Calu3 (cell line): ENCODE measurements around the gene CD52. TPM values are rescaled to one million over a fixed set of nuclear protein-coding genes. Genes with fewer than 3 reads are reported as not detected.

Experiments used
- BruUV-seq: library from RNA; stranded (reverse); fragments of 400-500 nt; replicated peaks from 2 replicates; lab custom pipeline; 2021; lab: Mats Ljungman, UMichigan
- CTCF ChIA-PET: fragments of 300-600 bp; sonication (Branson Sonifier 250); formaldehyde crosslinking; loops from one replicate; lab custom pipeline; 2022; ENCODE audit warnings: antibody characterized with exemption; lab: Charles Lee
- DNase-seq: peaks from one replicate; pipeline ENCODE4 v3.0.0; 2022
- H3K27ac Mint-ChIP-seq: one replicate; pipeline ENCODE4 v1.8.0; 2022; ENCODE audit warnings: mixed read lengths; ENCODE audit not compliant: unreplicated experiment
- H3K27me3 Mint-ChIP-seq: one replicate; pipeline ENCODE4 v1.8.0; 2022; ENCODE audit warnings: mixed read lengths; ENCODE audit not compliant: unreplicated experiment
- H3K36me3 Mint-ChIP-seq: one replicate; pipeline ENCODE4 v1.8.0; 2022; ENCODE audit warnings: mild to moderate bottlenecking, moderate library complexity, mixed read lengths; ENCODE audit not compliant: insufficient read depth, unreplicated experiment
- H3K4me1 Mint-ChIP-seq: one replicate; pipeline ENCODE4 v1.8.0; 2022; ENCODE audit warnings: mild to moderate bottlenecking, low read depth, mixed read lengths; ENCODE audit not compliant: unreplicated experiment
- H3K4me3 Mint-ChIP-seq: one replicate; pipeline ENCODE4 v1.8.0; 2022; ENCODE audit warnings: mild to moderate bottlenecking, low read depth, moderate library complexity, mixed read lengths; ENCODE audit not compliant: unreplicated experiment
- H3K9me3 Mint-ChIP-seq: one replicate; pipeline ENCODE4 v1.8.0; 2022; ENCODE audit warnings: low read depth, mixed read lengths; ENCODE audit not compliant: unreplicated experiment
- CTCF ChIP-seq: fragments of 200-600 bp; IDR thresholded peaks from one replicate; pipeline ENCODE4 v1.8.0; 2022; ENCODE audit warnings: antibody characterized with exemption; ENCODE audit not compliant: unreplicated experiment
- intact Hi-C: fragments of 100-400 bp; cut with micrococcal nuclease; formaldehyde crosslinking; loops from one replicate; pipeline ENCODE4 v1.10.0; 2022; ENCODE audit not compliant: unreplicated experiment
- total RNA-seq: library from RNA; stranded (reverse); gene quantifications from 2 replicates; pipeline ENCODE4 v1.2.3, GENCODE V29; 2022

Gene CD52
- total RNA-seq, 1 experiment from 2014 or later: not detected

DNA sequence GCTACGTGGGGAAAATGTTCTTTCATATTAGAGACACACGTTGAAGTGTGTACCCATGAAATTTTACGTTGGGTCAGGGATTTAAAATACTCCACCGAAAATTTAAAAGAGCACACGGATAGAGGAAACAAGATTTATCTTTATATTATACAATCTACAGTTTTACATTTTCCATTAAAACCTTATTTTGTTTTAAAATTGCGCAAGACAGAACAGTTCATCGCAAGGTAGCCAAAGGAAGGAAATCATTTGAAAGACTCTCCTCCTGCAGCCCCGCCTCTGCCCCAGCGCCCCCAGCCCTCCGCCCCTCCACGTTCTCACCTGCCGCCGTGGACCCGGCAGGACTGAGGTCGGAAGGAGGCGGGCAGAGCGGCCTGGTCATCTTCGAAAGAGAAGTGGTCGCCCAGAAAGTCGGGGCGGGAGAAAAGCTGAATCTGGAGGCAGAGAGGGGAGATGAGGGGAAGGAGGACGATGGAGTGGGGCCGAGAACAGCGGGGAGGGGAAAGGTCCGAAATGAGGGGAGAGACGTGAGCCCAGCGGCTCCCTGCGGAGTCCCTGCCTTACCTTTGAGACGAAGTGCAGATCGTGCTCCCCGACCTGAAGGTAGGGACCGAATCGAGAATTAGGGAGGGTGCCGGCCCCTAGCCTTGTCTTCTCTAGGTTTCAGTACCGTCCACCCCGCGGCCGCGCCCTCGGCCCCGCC, 18.2 kb downstream of the CD52 start:
- CTCF ChIA-PET: no interaction called here
- H3K27me3 Mint-ChIP-seq: no peaks in the 10 kb centered on the region
- H3K4me1 Mint-ChIP-seq: no peaks in the 10 kb centered on the region
- H3K9me3 Mint-ChIP-seq: no peaks in the 10 kb centered on the region
- TF ChIP-seq CTCF: no peak
- no peak for DNase-seq
- BruUV-seq: no TSS peak
- H3K27ac Mint-ChIP-seq: no peak overlapping the region
- intact Hi-C loops: no loop called here
- no peak overlapping the region for H3K4me3 Mint-ChIP-seq
- H3K36me3 Mint-ChIP-seq: peaks cover 6% of the 10 kb centered on the region

DNA sequence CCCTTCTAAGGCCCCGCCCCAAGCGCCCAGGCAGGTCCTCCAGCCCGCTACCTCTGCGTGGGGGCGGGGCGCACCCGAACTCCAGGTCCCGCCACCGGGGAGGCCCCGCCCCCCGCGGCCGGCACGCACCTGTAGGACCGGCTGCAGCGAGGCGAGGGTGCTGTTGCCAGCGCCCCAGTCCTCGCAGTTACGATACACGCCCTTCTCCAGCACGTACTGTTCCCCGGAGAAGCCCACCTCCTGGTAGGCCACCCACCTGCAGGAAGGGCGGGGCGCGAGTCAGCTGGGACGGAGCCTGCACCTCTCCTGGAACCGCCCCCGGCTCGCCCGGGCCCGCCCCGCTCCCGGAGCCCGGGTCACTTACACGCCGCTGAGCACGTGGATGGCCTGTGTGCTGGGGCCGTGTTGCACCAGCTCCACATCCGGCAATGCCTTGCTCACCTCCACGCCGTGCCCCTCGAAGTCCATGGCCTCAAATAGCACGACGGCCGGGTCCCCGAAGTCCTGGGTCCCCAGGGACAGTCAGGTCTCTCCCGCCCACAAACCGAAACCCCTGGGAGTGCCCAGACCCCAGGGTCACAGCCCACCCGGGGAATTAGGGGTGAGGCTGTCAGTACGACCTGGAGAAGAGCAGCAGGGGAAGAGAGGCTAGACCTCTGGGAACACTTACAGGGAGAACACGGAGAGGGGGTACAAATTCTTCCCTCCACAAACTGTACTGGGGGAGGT, 18.9 kb downstream of the CD52 start:
- intact Hi-C loops: no loop called here

GRCh38 chr1:26337206-26337535, 19.4 kb downstream of the CD52 start:
- H3K27me3 Mint-ChIP-seq: no peaks in the 10 kb centered on the region
- H3K4me1 Mint-ChIP-seq: no peaks in the 10 kb centered on the region
- TF ChIP-seq CTCF: no peak
- no TSS peak for BruUV-seq
- no peak for DNase-seq
- no peak overlapping the region for H3K4me3 Mint-ChIP-seq
- peaks cover 6% of the 10 kb centered on the region for H3K36me3 Mint-ChIP-seq
- H3K9me3 Mint-ChIP-seq: no peaks in the 10 kb centered on the region
- CTCF ChIA-PET: no interaction called here
- no peak overlapping the region for H3K27ac Mint-ChIP-seq
- intact Hi-C loops: no loop called here

More for the DNA sequence above, 18.9 kb downstream of the CD52 start:
- no peak for DNase-seq
- no peaks in the 10 kb centered on the region for H3K9me3 Mint-ChIP-seq
- H3K27me3 Mint-ChIP-seq: no peaks in the 10 kb centered on the region
- CTCF ChIA-PET: no interaction called here
- no peak for TF ChIP-seq CTCF
- no peak overlapping the region for H3K27ac Mint-ChIP-seq
- no peak overlapping the region for H3K4me3 Mint-ChIP-seq
- no peaks in the 10 kb centered on the region for H3K4me1 Mint-ChIP-seq
- BruUV-seq: no TSS peak
- H3K36me3 Mint-ChIP-seq: peaks cover 6% of the 10 kb centered on the region

DNA sequence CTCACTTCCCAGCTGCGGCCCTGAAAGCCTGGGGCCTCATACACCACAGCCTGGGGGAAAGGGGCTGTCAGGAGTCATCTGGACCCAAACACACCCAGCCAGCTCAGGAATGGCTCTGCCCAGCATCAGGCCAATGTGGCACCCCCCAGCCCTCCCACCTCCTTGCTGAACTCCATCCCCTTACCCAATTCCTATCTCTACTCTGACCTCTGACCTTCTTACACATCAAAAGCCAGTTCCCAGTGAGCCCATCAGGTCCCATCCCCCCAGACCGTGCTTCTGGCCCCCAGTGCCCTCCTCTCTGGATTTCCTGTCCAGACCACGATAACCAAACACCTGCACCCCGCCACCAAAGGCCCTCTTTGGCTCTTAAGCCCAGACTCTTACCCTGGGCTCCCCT, 19.9 kb downstream of the CD52 start:
- TF ChIP-seq CTCF: no peak
- Mint-ChIP-seq H3K4me3 (no peak overlapping the region), H3K36me3 (peaks cover 6% of the 10 kb centered on the region), H3K27me3 (no peaks in the 10 kb centered on the region), H3K4me1 (no peaks in the 10 kb centered on the region), H3K27ac (no peak overlapping the region), H3K9me3 (no peaks in the 10 kb centered on the region)
- BruUV-seq: no TSS peak
- no peak for DNase-seq
- CTCF ChIA-PET: no interaction called here
- intact Hi-C loops: no loop called here
